Raji (cell line): ENCODE measurements around the gene TSFM.

Experiments used
- POLR2A ChIP-seq: IDR thresholded peaks from 2 replicates; pipeline ENCODE4 v1.6.1; 2011; ENCODE audit warnings: low read depth, low read length, control low read depth; ENCODE audit not compliant: insufficient read depth

TSFM gene

DNA sequence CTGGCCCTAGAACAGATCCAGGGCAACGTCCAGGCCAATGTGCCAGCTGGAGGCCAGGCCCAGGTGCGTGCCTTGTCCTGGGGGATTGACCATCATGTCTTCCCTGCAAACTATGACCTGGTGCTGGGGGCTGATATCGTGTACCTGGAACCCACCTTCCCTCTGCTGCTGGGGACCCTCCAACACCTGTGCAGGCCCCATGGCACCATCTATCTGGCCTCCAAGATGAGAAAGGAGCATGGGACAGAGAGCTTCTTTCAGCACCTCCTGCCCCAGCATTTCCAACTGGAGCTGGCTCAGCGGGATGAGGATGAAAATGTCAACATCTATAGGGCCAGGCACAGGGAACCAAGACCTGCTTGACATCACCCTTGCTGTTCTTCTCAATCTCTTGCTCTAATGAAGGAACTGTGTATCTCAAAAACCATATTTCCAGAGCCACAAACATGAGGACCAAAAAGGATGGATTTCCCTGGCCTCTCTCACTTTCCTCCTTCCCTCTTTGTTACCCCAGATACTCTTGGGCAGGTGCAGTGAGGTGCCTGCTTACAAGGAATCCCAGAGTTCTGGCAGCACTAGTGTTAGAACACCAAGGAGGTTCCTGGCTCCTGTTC, 2.2 kb upstream of the TSFM start:
- no peak for TF ChIP-seq POLR2A

DNA sequence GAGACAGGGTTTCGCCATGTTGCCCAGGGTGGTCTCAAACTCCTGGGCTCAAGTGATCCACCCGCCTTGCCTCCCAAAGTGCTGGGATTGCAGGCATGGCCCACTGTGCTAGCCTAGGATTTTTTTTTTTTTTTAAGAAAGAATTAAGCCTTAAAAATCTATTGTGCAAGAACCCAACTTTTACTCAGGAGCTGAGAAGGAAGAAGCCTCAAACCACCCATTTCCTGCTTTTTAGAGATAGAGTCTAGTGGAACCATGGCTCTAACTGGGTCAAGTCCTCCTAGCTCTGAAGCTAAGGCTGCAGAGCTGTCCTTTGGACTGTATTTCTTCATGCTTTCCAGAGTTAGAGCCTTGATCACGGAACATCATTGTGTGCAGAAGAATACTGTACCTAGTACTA, 1.3 kb upstream of the TSFM start:
- TF ChIP-seq POLR2A = no peak

DNA sequence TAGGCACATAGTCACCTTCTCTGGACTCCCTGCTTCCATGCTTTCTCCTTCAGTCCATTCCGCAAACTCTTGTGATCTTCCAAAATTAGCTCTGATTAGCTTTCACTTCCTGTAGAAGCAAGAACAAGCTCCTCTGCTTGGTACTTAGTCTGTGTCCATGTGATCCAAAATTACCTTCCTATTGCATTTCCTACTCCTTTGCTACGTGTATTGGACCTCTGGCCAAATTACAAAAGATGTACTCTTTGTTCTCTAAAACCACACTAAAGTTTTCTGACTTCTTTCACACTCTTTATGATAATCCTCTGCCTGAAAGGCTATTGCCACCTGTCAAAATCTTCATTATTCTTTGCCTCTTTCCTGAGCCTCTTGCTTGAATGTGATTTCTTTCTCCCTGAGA, 786 bp upstream of the TSFM start:
- no peak for TF ChIP-seq POLR2A

DNA sequence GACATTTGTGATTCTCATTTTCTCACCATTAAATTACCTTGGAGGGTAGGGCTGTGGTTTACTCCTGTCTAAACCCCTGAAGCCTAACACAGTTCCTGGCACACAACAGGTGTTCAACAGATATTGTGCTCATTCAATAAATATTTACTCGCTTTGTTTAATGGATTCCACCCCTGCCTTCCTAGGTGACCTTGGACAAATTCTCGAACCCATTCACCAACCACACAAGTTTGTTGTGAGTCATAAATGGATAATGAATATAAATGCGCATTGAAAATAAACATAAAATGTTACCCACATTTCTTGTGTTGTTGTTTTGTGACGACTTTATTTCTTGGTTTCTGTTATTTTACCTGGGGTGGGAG, 362 bp upstream of the TSFM start:
- no peak for TF ChIP-seq POLR2A

DNA sequence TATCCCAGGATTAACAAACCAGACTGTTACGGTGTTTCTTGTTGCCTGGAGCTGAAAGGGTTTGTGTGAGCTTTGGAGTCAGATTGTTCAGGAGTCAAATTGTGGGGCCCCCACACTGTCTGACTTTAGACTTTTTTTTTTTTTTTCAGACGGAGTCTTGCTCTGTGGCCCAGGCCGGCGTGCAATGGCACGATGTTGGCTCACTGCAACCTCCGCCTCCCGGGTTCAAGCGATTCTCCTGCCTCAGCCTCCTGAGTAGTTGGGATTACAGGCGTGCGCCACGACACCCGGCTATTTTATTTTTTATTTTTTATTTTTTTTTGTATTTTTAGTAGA, 847 bp downstream of the TSFM start:
- TF ChIP-seq POLR2A = no peak

DNA sequence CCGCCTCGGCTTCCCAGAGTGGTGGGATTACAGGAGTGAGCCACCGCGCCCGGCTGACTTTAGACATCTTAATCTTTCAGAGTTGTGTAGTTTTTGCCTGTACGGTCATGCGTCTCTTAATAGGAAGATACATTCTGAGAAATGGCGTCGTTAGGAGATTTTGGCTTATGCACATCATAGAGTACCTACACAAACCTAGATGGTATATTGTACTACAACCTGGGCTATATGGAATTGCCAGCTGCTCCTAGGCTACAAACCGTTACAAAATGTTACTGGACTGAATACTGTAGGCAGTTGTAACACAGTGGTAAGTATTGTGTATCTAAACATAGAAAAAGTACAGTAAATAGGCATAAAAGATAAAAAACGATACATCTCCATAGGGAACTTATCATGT, 1.3 kb downstream of the TSFM start:
- no peak for TF ChIP-seq POLR2A

DNA sequence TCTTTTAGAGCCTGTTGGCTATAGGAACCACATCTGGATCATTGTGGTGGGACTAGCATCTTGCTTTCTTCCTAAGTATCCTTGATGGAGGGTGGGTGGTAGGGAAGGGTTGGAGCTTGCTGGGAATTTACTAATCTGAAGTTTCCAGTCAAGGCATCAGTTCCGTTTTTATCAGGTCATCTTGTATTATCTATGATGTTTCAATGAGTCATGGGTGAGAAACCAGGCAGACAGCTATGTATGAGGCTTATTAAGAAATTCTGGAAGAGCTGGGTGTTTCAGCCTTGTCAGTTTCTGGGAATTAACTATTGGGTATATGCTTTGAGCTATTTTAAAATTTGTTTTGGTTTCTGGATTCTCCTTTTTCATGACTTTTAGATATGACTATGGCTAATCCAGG, 11.3 kb downstream of the TSFM start:
- TF ChIP-seq POLR2A = no peak

DNA sequence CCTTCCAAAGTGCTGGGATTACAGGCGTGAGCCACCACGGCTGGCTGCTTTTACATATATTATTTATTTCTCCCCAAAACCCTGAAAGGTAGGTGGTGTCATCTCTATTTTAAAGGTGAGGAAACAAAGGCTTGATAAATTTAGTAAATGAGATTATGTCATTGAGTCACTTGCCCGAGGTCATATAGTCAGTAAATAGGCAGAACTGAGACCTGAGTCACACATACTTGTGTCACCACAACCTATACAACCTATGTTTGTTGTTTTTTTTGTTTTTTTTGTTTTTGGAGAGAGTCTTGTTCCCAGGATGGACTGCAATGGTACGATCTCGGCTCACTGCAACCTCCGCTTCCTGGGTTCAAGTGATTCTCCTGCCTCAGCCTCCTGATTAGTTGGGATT, 12.8 kb downstream of the TSFM start:
- TF ChIP-seq POLR2A = no peak

DNA sequence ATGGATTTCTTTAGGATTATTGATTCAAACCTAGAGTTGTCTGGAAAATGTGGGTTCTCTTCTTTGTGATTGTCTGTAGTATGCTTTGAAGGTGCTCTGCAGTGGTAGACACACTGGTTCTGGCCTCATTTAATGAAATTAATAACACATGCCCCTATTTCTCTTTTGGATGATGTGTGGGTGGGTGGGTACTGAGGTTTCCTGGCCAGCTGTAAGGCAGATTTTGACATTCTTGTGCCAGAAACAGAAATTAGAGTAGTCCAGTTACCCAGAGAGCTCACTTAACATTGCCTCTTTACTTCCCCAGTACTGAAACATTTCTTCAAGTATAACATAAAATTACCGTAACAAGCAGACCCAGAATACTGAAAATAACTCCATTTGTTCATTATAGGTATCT, 14.4 kb downstream of the TSFM start:
- TF ChIP-seq POLR2A = no peak

DNA sequence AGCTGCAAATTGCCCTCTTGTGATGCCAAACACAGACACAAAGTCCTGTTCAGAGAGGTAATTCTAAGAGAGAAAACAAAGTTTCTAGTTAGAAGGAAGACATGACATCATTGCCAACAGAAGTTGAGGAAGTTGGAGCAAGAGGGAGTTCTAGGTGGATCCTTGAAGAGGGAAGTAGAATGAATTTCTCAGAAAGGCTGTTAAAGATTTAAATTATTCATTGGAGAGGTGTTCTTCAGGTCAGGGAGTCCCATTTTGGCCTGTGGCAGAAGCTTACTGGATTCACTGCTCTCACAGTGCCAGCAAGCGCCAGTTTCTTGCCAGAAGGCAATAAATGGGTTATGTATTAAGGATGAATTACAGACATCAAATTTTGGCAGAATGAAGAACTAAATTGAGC, 15.3 kb downstream of the TSFM start:
- no peak for TF ChIP-seq POLR2A

DNA sequence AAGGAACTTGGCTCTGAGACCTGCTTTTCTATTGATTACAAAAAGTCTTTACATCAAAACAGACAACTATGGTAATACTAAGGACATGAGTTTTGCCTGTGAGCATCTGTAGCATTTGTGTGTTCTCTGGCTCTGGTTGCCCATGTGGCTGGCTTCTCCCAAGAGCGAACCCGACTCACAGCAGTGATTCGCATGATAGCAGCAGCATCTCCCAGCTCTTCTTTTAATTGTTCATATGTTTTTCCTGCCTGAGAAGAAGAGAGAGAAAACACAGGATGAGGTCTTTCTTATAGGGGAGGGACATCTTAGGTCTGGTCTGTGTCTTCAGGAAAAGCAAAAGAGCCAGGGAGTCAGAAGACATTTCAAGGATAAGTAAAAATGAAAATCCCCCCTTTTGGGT, 18.4 kb downstream of the TSFM start:
- no peak for TF ChIP-seq POLR2A

DNA sequence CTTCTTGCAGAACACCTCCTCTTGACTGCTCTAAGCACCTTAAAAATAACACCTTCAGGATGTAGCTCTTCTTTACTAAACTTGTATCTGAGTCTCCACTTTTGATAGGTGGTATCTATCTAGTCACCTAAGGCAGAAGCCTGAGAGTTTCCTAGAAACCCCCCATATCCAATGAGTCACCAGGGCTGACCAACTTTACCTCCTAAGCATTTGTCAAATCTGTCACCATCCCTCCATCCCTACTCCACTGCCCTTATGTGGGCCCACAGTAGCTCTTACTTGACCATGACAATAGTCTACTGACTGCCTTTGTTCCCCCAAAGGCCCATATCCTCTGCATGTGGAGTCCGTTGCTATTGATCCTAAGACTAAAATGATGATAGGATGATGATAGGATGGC, 20.0 kb downstream of the TSFM start:
- TF ChIP-seq POLR2A = no peak

DNA sequence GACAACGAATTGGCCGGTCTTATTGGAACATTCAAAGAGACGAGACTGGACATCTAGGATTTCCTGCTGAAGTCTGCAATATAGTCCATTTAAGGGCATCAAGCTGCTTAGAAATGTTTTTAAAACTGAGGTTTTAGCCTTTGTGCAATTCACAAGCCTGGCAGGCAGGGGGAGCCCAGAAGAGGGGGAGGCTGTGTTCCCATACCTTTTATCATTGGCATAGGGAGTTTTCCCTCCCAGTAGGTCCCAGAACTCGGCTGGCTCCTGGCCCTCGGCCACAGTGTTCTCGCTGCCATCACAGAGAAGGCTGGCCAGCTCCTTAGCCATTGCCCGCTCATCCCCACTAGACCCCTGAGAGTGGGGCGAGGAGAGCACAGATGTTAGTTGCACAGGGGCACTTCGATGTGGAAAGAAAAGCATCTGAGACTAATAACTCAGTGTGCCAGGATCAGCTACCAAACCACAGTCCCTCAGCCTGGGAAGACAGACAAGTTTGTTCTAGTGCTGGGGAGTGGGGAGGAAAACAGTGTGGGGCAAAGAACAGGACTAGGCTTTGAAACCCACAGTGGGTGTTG, 20.8 kb downstream of the TSFM start:
- no peak for TF ChIP-seq POLR2A

DNA sequence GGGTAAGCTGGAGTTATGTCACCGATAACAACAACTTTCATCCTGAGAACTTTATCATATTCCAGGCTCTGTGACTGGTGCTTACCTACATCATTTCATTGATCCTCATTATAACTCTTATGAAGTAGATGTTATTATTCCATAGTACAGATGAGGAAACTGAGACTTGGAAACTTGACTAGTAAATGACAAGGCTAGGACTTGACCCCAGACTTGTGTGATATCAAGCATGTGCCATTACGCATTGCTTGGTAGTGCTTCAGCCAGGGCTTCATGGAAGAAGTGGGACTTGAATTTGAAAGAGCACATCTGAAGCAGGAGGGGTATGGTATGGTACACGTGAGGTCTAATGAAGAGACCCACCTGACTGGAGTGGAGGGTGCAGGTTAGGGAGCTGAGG, 24.1 kb downstream of the TSFM start:
- TF ChIP-seq POLR2A = no peak

DNA sequence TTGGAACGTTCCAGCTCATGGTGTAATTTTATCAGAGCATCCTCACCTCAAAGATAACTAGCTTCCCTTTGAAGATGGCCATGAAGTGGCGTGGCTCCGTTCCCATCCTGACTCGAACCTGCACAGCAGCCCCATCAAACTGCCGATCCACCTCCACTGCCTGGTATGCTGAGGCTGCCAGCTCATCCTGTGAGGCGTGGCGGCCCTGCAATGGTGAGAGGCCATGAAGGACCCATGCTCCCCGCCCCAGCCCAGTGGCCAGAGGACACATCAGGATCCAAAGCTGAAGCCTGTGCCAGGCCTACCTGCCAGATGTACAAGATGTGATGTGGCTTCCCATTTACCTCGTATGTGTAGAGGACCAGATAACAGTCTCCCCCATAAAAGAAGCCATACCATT, 24.7 kb downstream of the TSFM start:
- no peak for TF ChIP-seq POLR2A

DNA sequence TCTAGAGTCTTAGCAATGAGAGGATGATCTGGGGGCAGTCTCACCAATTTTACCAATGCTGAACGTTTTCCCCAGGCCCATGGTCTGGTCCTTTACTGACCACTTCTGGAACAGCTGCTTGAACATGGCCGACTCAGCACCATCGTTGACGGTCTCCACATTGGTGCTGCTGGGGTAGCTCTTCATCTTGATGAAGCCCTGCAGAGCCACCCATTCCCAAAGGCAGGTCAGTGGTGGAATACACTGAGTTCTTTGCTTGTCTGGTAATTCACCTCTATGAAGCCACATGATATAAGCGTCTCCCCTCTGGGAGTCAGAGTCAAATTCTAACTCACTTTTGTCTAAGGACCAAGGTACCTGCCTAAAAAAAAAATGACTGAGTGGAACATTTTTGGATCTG, 25.8 kb downstream of the TSFM start:
- no peak for TF ChIP-seq POLR2A

DNA sequence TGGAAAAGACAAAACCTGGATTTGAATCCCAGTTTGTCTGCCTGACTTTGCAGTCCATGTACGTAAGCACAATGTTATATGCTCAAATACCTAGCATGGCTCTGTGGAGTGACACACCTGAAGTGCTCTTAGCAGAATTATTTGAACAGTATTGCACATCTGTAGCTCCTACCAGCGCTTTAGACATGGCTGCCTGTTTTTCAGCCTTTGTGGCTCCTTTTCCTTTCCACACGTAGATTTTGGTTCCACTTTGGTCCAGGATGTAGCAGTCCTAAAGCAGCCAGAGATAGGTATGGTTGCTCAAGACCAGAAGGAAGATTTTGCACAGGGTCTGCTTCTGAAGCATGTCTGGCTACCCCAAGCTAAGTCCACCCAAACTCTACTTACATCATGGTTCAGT, 26.8 kb downstream of the TSFM start:
- TF ChIP-seq POLR2A = no peak
